Tibial artery (tissue), 4 donors: Measurements from ENCODE around the gene SLC2A4RG.

Source experiments
- DNase-seq, 2 donors: peaks; one replicate each; pipeline ENCODE4 v3.0.0-alpha.2; 2019
- H3K27ac ChIP-seq, 2 donors: fragments of 200-600 bp; sonication (generic) in 1 of 2; 1 replicate in 1 of 2; 2 replicates in 1 of 2; pipeline ENCODE4 v1.5.1; 2018 to 2019; ENCODE audit warnings: mild to moderate bottlenecking in 1 of 2
- H3K27me3 ChIP-seq, 2 donors: fragments of 200-600 bp; sonication (generic) in 1 of 2; one replicate each; pipeline versions ENCODE4 v1.5.1 to v1.6.0; 2016 to 2019
- H3K36me3 ChIP-seq, 3 donors: fragments of 200-600 bp; sonication (generic) in 2 of 3; one replicate each; pipeline ENCODE4 v1.5.1; 2016 to 2019; ENCODE audit warnings: mild to moderate bottlenecking in 2 of 3
- H3K4me1 ChIP-seq, 4 donors: fragments of 200-600 bp; sonication (generic) in 2 of 4; 1 replicate in 3 of 4; 2 replicates in 1 of 4; pipeline ENCODE4 v1.5.1; 2016 to 2019
- H3K4me3 ChIP-seq, 2 donors: fragments of 200-600 bp; sonication (generic) in 1 of 2; 1 replicate in 1 of 2; 2 replicates in 1 of 2; pipeline ENCODE4 v1.5.1; 2018 to 2019; ENCODE audit warnings: mild to moderate bottlenecking in 2 of 2
- H3K9me3 ChIP-seq, 3 donors: fragments of 200-600 bp; sonication (generic) in 1 of 3; one replicate each; pipeline ENCODE4 v1.5.1; 2016 to 2019
- CTCF ChIP-seq, 2 experiments: fragments of 200-600 bp in 1 of 2; fragments of 450-650 bp in 1 of 2; IDR thresholded peaks; one replicate each; pipeline ENCODE4 v1.5.1; 2017 to 2019; ENCODE audit warnings: antibody characterized with exemption in 2 of 2, mild to moderate bottlenecking in 1 of 2, moderate library complexity in 1 of 2
- intact Hi-C: fragments of 100-400 bp; cut with DNase I; formaldehyde crosslinking; loops from one replicate; pipeline ENCODE4 v1.15.0; 2023; ENCODE audit warnings: low total_unique reads

The SLC2A4RG gene

GRCh38 chr20:63747622-63748069 lies 8.1 kb downstream of the SLC2A4RG start:
- H3K4me1 ChIP-seq: no peaks in the 10 kb centered on the region
- no peak for TF ChIP-seq CTCF (IDR thresholded peaks at IDR 0.05)
- no peak overlapping the region for H3K27ac ChIP-seq
- no peaks in the 10 kb centered on the region for H3K9me3 ChIP-seq
- no peaks in the 10 kb centered on the region for H3K27me3 ChIP-seq
- peaks cover 10 to 39% (median 12%) of the 10 kb centered on the region in 3 donors for H3K36me3 ChIP-seq
- H3K4me3 ChIP-seq: no peak overlapping the region
- no peak for DNase-seq
- intact Hi-C loops: loop anchor here (10.0 kb wide), 1 partner anchor 123 kb away; the partner anchor contains the start of gene GMEB2

DNA sequence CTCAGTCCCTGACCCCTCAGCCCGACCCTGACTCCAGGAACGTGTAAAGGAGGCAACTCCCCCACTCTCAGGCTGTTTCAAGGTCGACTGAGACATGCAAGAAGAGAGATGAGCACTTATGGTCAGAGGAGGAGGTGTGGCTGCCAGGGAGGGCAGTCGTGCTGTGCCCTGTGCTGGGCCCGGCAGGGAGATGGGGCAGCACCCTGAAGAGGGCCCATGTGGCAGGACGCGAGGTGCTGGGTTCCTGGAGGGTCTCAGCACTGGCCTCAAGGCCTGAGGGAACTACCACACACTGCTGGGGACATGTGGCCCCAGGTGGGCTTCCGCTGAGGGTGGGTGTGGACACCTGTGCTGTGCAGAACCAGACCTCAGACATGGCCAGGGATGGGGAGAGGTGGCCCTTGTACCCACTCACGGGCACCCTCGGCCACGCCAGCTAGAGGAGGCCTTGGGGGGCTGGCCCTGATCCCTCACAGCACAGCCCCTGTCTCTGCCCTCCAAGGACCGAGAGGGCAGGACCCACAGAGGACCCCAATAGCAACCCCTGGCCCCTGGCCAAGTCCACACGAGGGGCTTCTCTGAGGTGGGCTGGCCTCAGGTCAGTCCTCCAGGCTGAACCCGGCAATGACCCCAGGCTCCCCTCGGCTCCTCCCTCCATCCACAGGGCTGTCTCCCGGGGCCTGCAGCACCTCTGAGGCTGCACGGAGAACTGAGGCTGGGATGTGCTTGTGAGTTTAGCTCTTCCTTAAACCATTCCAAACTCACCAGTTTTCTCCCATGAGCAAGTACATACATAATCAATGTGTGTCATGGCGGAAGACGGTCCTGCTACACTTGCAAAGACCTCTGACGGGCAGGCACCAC lies 8.7 kb downstream of the SLC2A4RG start:
- no peak for DNase-seq
- no peaks in the 10 kb centered on the region for H3K9me3 ChIP-seq
- no peak for TF ChIP-seq CTCF (IDR thresholded peaks at IDR 0.05)
- intact Hi-C loops: loop anchor here (10.0 kb wide), 1 partner anchor 124 kb away; the partner anchor contains the start of gene GMEB2
- peaks cover 4 to 35% (median 5%) of the 10 kb centered on the region in 3 donors for H3K36me3 ChIP-seq
- no peaks in the 10 kb centered on the region for H3K4me1 ChIP-seq
- no peaks in the 10 kb centered on the region for H3K27me3 ChIP-seq
- H3K4me3 ChIP-seq: no peak overlapping the region
- H3K27ac ChIP-seq: no peak overlapping the region

DNA sequence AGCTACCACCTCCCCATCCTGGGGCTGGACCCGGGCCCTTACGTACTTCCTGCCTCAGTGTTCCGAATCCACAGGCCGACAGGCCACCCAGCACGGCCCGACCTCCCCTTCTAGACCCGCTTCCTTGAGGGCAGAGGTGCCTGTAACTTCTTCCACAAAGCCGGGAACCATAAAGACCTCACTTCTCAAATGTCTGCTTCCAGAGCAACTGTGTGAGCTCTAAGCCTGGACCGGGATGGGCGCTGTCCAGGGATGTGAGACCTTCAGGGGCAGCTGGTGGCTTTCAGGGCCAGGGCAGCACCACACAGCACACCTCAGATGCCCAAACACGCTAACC lies 9.3 kb downstream of the SLC2A4RG start:
- intact Hi-C loops: loop anchor here (10.0 kb wide), 1 partner anchor 124 kb away; the partner anchor contains the start of gene GMEB2
- Histone ChIP-seq H3K27ac (no peak overlapping the region), H3K9me3 (no peaks in the 10 kb centered on the region), H3K4me3 (no peak overlapping the region), H3K27me3 (no peaks in the 10 kb centered on the region), H3K4me1 (no peaks in the 10 kb centered on the region), H3K36me3 (peaks cover 0 to 29% (median 0%) of the 10 kb centered on the region in 3 donors)
- TF ChIP-seq CTCF (IDR thresholded peaks at IDR 0.05): no peak
- no peak for DNase-seq

DNA sequence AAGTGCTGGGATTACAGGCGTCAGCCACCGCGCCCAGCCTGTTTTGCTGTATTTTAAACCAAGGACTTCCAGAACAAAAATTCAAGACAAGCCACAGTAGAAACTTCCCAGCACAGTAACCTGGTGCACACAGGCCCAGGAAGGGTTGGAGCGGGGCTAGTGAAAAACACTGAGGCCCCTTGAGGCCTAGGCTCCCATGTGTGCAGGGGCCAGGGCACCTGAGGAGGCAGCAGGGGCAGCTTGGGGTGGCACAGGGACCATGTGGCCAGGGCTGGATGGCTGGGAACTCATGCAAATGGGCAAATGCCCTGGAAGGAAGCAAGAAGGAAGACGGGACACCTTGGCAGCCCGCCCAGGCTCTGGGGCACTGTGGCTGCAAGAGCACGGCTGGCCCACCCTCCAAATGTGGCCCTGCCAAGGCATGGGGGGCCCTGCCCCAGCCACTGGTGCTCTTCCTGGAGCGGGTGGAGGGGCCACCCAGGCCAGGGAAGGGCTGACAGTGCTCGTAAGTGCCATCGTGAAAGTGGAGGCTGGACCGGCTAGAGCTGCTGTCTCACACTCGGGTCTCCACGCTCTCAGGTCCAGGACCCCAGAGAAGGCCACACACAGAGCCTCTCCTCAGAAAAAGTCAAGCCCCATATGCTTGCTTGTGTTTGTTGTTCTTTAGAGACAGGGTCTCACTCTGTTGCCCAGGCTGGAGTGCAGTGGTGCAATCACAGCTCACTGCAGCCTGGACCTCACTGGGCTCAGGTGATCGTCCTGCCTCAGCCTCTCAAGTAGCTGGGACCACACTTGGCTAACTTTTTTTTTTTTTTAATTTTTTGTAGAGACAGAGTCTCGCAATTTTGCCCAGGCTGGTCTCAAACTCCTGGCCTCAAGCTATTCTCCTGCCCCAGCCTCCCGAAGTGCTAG lies 10.3 kb downstream of the SLC2A4RG start:
- Histone ChIP-seq H3K36me3 (peaks cover 0 to 28% (median 0%) of the 10 kb centered on the region in 3 donors), H3K4me1 (no peaks in the 10 kb centered on the region), H3K9me3 (no peaks in the 10 kb centered on the region), H3K27ac (no peak overlapping the region), H3K27me3 (no peaks in the 10 kb centered on the region), H3K4me3 (no peak overlapping the region)
- TF ChIP-seq CTCF (IDR thresholded peaks at IDR 0.05): no peak
- intact Hi-C loops: loop anchor here (10.0 kb wide), 1 partner anchor 125 kb away; the partner anchor contains the start of gene GMEB2
- no peak for DNase-seq

DNA sequence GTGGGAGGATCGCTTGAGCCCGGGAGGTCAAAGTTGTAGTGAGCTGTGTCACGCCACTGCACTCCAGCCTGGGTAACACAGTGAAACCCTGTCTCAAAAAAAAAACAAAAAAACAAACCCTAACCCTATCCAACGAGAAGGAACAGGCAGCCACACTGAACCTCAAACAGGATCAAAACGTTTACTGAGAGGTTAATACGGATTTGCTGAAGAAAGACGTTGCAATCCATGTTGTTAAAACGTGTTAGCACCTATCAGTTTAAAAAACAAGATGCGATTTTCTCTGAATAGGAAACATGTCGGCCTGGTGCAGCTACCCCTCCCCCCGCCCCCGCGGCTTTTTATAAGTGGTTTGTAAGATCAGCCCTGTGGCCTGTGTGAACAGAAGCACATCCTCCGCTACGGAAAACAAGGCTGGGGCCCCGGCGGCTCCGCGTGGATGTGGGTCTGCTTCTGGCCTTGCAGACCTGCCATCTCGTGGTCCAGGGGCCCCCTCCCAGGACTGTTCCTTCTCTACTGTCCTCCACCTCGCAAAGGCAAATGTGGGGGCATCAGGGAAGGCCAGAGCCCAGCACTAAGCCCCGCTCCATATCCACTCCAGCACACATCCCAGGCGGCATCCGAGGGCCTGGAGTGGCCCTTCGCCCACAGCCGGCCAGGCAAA lies 11.4 kb downstream of the SLC2A4RG start:
- no peak for TF ChIP-seq CTCF (IDR thresholded peaks at IDR 0.05)
- Histone ChIP-seq H3K27ac (no peak overlapping the region), H3K4me3 (no peak overlapping the region), H3K4me1 (no peaks in the 10 kb centered on the region), H3K9me3 (no peaks in the 10 kb centered on the region), H3K27me3 (no peaks in the 10 kb centered on the region), H3K36me3 (peaks cover 0 to 26% (median 0%) of the 10 kb centered on the region in 3 donors)
- intact Hi-C loops: no loop called here
- no peak for DNase-seq
